Trophoblast cell (in vitro differentiated cells and primary cell): ENCODE data around the gene EXOC5.

Source experiments
- DNase-seq, 2 donors: peaks; one replicate each; pipeline ENCODE4 v3.0.0-alpha.2; 2016
- H2AFZ ChIP-seq: 2 replicates; pipeline ENCODE4 v1.6.1; 2013; ENCODE audit warnings: low read length, moderate library complexity, mild to moderate bottlenecking; ENCODE audit not compliant: insufficient read depth, poor library complexity
- H2AK5ac ChIP-seq: 2 replicates; pipeline ENCODE4 v1.6.1; 2013; ENCODE audit warnings: mild to moderate bottlenecking, low read length
- H2BK120ac ChIP-seq: 2 replicates; pipeline ENCODE4 v1.6.1; 2013; ENCODE audit warnings: low read length, mild to moderate bottlenecking, moderate library complexity; ENCODE audit not compliant: insufficient read depth, poor library complexity
- H2BK12ac ChIP-seq: 2 replicates; pipeline ENCODE4 v1.6.1; 2013; ENCODE audit warnings: mild to moderate bottlenecking, low read length, moderate library complexity
- H2BK5ac ChIP-seq: 2 replicates; pipeline ENCODE4 v1.6.1; 2013; ENCODE audit warnings: low read length, low read depth, moderate library complexity, mild to moderate bottlenecking; ENCODE audit not compliant: poor library complexity
- H3K14ac ChIP-seq: 2 replicates; pipeline ENCODE4 v1.6.1; 2013; ENCODE audit warnings: mild to moderate bottlenecking, low read length
- H3K18ac ChIP-seq: 2 replicates; pipeline ENCODE4 v1.6.1; 2013; ENCODE audit warnings: mild to moderate bottlenecking, low read length
- H3K23ac ChIP-seq: 2 replicates; pipeline ENCODE4 v1.6.1; 2013; ENCODE audit warnings: low read length
- H3K27ac ChIP-seq: 2 replicates; pipeline ENCODE4 v1.5.1; 2013; ENCODE audit warnings: low read depth, mild to moderate bottlenecking, inconsistent platforms, low read length, moderate library complexity
- H3K27me3 ChIP-seq: 2 replicates; pipeline ENCODE4 v1.6.1; 2013; ENCODE audit warnings: inconsistent platforms, mild to moderate bottlenecking, low read length, moderate library complexity; ENCODE audit not compliant: insufficient read depth
- H3K36me3 ChIP-seq, 2 experiments: 1 replicate in 1 of 2; 2 replicates in 1 of 2; pipeline ENCODE4 v1.6.1; 2013; ENCODE audit warnings: low read length in 2 of 2, mild to moderate bottlenecking in 2 of 2, moderate library complexity in 1 of 2; ENCODE audit not compliant: insufficient read depth in 2 of 2, control insufficient read depth in 1 of 2
- H3K4ac ChIP-seq: 2 replicates; pipeline ENCODE4 v1.6.1; 2013; ENCODE audit warnings: low read depth, mild to moderate bottlenecking, low read length, moderate library complexity
- H3K4me1 ChIP-seq, 2 experiments: 1 replicate in 1 of 2; 2 replicates in 1 of 2; pipeline ENCODE4 v1.6.1; 2013; ENCODE audit warnings: low read length in 2 of 2, mild to moderate bottlenecking in 2 of 2, moderate library complexity in 1 of 2; ENCODE audit not compliant: insufficient read depth in 2 of 2, control insufficient read depth in 1 of 2
- H3K4me2 ChIP-seq: 2 replicates; pipeline ENCODE4 v1.6.1; 2013; ENCODE audit warnings: inconsistent platforms, mild to moderate bottlenecking, low read length, moderate library complexity
- H3K4me3 ChIP-seq: 2 replicates; pipeline ENCODE4 v1.5.1; 2013; ENCODE audit warnings: mild to moderate bottlenecking, low read depth, low read length, inconsistent platforms
- H3K79me1 ChIP-seq: one replicate; pipeline ENCODE4 v1.6.1; 2013; ENCODE audit warnings: low read length
- H3K79me2 ChIP-seq: 2 replicates; pipeline ENCODE4 v1.6.1; 2013; ENCODE audit warnings: low read length, mild to moderate bottlenecking; ENCODE audit not compliant: control insufficient read depth, insufficient read depth, poor library complexity
- H3K9ac ChIP-seq: 2 replicates; pipeline ENCODE4 v1.6.1; 2013; ENCODE audit warnings: mild to moderate bottlenecking, low read length
- H3K9me3 ChIP-seq: 2 replicates; pipeline ENCODE4 v1.6.1; 2013; ENCODE audit warnings: low read depth, mild to moderate bottlenecking, control low read depth, inconsistent platforms, low read length; ENCODE audit not compliant: insufficient read depth
- H4K12ac ChIP-seq: 2 replicates; pipeline ENCODE4 v1.6.1; 2013; ENCODE audit warnings: low read depth, mild to moderate bottlenecking, low read length, moderate library complexity
- H4K8ac ChIP-seq: 2 replicates; pipeline ENCODE4 v1.6.1; 2013; ENCODE audit warnings: low read depth, mild to moderate bottlenecking, low read length, moderate library complexity
- H4K91ac ChIP-seq: one replicate; pipeline ENCODE4 v1.6.1; 2013; ENCODE audit warnings: low read depth, mild to moderate bottlenecking, low read length, moderate library complexity
- WGBS: extraction: QIAGEN DNeasy Blood & Tissue Kit; methylation state at CpG from one replicate; pipeline ENCODE4 v1.1.7; 2013; ENCODE audit warnings: missing lambda C conversion rate; ENCODE audit not compliant: insufficient read length, insufficient coverage; ENCODE audit errors: extremely low coverage; 5-methylcytosine and 5-hydroxymethylcytosine counted together

Gene EXOC5

DNA sequence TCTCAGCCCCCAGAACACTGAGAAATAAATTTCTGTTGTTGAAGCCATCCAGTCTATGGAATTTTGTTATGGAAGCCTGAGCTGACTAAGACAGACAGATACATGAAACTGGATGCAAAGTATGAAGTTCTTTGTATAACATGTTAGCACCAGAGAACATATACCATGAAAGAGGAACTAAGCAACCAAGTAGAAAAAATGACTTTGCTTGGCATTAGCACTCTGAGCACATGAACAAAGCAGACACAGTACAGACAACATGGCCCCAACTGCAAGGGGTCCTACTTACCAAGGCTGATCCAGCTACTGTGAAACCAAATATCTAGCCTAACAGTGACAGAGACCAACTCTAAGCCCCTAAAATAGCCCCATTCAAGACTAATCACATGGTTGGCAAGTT is 13.8 kb downstream of the EXOC5 start:
- H3K4ac ChIP-seq, result peak overlapping the region; percentile 58
- H3K36me3 ChIP-seq, result no peaks in the 10 kb centered on the region
- H3K18ac ChIP-seq, result no peak overlapping the region
- no peak overlapping the region for H2BK5ac ChIP-seq
- H2BK12ac ChIP-seq, result no peak overlapping the region
- H3K4me2 ChIP-seq, result no peak overlapping the region
- no peaks in the 10 kb centered on the region for H3K27me3 ChIP-seq
- H3K4me1 ChIP-seq, result no peaks in the 10 kb centered on the region
- DNase-seq, result no peak
- H4K8ac ChIP-seq, result no peak overlapping the region
- H3K27ac ChIP-seq, result no peak overlapping the region
- no peak overlapping the region for H3K9ac ChIP-seq
- H2BK120ac ChIP-seq, result no peak overlapping the region
- H3K79me2 ChIP-seq, result peaks cover 7% of the 10 kb centered on the region
- H4K12ac ChIP-seq, result no peak overlapping the region
- no peak overlapping the region for H2AFZ ChIP-seq
- no peak overlapping the region for H3K23ac ChIP-seq
- H4K91ac ChIP-seq, result no peak overlapping the region
- no peak overlapping the region for H2AK5ac ChIP-seq
- no peaks in the 10 kb centered on the region for H3K79me1 ChIP-seq
- H3K9me3 ChIP-seq, result peaks cover 2% of the 10 kb centered on the region
- H3K4me3 ChIP-seq, result no peak overlapping the region
- no peak overlapping the region for H3K14ac ChIP-seq

DNA sequence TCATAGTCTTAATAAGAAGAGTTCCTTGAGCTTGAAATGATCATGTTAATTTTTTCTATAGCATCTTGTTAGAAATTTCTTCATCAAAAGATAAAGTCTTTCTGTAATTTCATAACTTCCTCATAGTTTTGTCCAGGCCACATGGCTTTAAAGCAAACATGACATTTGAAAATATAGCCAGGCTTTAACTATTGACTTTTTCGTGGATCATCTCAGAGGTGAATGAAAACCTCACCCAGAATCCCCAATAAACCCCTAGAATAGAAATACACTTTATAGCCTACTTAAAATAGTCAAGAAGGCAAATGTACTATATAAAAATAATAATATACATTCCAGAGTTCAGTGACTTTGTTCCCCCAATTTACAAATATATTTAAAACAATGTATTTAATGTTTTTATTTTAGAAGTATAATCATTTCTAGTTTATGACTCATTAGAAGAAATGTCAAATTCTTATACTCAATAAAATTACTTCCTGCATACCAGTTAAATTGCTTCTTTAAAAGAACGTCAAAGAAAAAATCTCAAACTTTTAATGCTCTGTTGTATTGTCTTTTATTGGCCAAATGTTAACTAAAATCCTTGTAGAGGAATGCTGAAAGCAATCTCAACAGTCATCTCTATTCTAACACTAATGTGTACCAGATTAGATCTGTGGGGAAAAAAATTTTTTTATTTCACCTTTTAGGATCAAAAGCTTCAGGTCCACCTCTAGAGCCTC is 21.6 kb downstream of the EXOC5 start:
- Histone ChIP-seq H4K12ac (no peak overlapping the region), H3K18ac (no peak overlapping the region), H4K91ac (no peak overlapping the region), H3K36me3 (no peaks in the 10 kb centered on the region), H3K4ac (no peak overlapping the region), H3K23ac (no peak overlapping the region), H3K14ac (no peak overlapping the region), H2AK5ac (no peak overlapping the region), H2BK120ac (no peak overlapping the region), H3K9me3 (no peaks in the 10 kb centered on the region), H3K9ac (no peak overlapping the region), H3K4me3 (no peak overlapping the region), H2BK5ac (no peak overlapping the region), H3K4me2 (no peak overlapping the region), H2BK12ac (no peak overlapping the region), H3K4me1 (no peaks in the 10 kb centered on the region), H4K8ac (no peak overlapping the region), H3K79me1 (no peaks in the 10 kb centered on the region), H3K27ac (no peak overlapping the region), H2AFZ (no peak overlapping the region), H3K27me3 (no peaks in the 10 kb centered on the region), H3K79me2 (peaks cover 2% of the 10 kb centered on the region)
- no CpG with 5 or more reads among the region's 2 CpGs for WGBS
- no peak for DNase-seq

DNA sequence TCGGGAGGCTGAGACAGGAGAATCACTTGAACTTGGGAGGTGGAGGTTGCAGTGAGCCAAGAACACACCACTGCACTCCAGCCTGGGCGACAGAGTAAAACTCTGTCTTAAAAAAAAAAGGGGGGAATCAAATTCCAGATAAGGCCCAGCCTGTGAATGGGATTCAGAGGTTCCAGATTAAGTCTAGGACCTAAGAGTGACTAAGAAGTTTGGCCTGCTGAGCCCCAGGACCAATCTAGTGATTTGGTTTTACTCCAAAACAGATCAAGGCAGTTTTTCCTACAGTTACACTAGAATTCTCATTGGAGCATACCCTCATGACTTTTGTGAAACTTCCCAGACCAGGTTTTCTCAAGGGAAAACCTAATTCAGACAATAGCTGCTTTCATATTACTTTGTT is 22.8 kb downstream of the EXOC5 start:
- Histone ChIP-seq H2AK5ac (no peak overlapping the region), H3K27me3 (no peaks in the 10 kb centered on the region), H3K4ac (no peak overlapping the region), H4K12ac (no peak overlapping the region), H3K9me3 (no peaks in the 10 kb centered on the region), H3K9ac (no peak overlapping the region), H2BK12ac (no peak overlapping the region), H2BK5ac (no peak overlapping the region), H4K8ac (no peak overlapping the region), H3K79me1 (no peaks in the 10 kb centered on the region), H3K4me1 (no peaks in the 10 kb centered on the region), H3K14ac (no peak overlapping the region), H2AFZ (no peak overlapping the region), H3K4me2 (no peak overlapping the region), H3K23ac (no peak overlapping the region), H3K27ac (no peak overlapping the region), H2BK120ac (no peak overlapping the region), H3K79me2 (no peaks in the 10 kb centered on the region), H3K4me3 (no peak overlapping the region), H3K18ac (no peak overlapping the region), H4K91ac (no peak overlapping the region), H3K36me3 (peaks cover 2% of the 10 kb centered on the region in 2 experiments)
- DNase-seq, result no peak
- no CpG with 5 or more reads among the region's 2 CpGs for WGBS

DNA sequence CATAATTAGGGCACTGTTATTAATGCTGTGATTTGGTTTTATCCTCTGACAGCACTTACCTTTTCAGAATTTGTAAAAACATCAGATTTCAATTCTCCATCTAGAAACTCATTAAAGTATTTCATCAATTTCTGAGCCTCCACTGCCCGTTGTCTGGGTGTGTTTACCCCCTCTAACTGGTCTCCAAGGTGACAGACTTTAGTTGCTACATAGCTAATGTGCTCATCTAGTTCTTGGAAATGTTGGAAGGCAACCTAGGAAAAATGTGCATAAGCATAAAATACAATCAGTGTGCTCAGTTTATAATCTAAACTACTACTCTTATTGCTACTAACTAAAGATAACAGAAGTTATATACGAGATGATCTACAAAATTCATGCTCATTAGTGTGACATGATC is 24.6 kb downstream of the EXOC5 start:
- no peak overlapping the region for H3K4ac ChIP-seq
- H3K4me3 ChIP-seq, result no peak overlapping the region
- no peak overlapping the region for H3K9ac ChIP-seq
- H3K4me1 ChIP-seq, result no peaks in the 10 kb centered on the region
- H3K27ac ChIP-seq, result no peak overlapping the region
- H2BK5ac ChIP-seq, result no peak overlapping the region
- H3K36me3 ChIP-seq, result peaks cover 3 to 5% of the 10 kb centered on the region in 2 experiments
- no CpG with 5 or more reads among the region's 2 CpGs for WGBS
- no peak overlapping the region for H2BK120ac ChIP-seq
- no peak overlapping the region for H4K91ac ChIP-seq
- H3K23ac ChIP-seq, result no peak overlapping the region
- no peaks in the 10 kb centered on the region for H3K79me2 ChIP-seq
- H2AK5ac ChIP-seq, result no peak overlapping the region
- H3K18ac ChIP-seq, result no peak overlapping the region
- no peaks in the 10 kb centered on the region for H3K27me3 ChIP-seq
- no peak overlapping the region for H2AFZ ChIP-seq
- H3K79me1 ChIP-seq, result no peaks in the 10 kb centered on the region
- no peak overlapping the region for H2BK12ac ChIP-seq
- peak; percentile 5 to 39 for DNase-seq
- H4K8ac ChIP-seq, result no peak overlapping the region
- H3K4me2 ChIP-seq, result no peak overlapping the region
- no peak overlapping the region for H3K14ac ChIP-seq
- H3K9me3 ChIP-seq, result no peaks in the 10 kb centered on the region
- no peak overlapping the region for H4K12ac ChIP-seq
